Activated CD4-positive, alpha-beta T cell treated with anti-CD3 and anti-CD28 coated beads for 24 hours (primary cell): ENCODE data around the gene CCDC141.
"Not testable (repeated sequence)": the region's sequence is repeated elsewhere in the genome, so short reads cannot be mapped to it uniquely, and the experiment has no call there.

Experiments
- DNase-seq, 2 donors: peaks; one replicate each; pipeline ENCODE4 v3.0.0-alpha.2; 2020; ENCODE audit warnings: low read depth in 2 of 2

The CCDC141 gene, protein sequence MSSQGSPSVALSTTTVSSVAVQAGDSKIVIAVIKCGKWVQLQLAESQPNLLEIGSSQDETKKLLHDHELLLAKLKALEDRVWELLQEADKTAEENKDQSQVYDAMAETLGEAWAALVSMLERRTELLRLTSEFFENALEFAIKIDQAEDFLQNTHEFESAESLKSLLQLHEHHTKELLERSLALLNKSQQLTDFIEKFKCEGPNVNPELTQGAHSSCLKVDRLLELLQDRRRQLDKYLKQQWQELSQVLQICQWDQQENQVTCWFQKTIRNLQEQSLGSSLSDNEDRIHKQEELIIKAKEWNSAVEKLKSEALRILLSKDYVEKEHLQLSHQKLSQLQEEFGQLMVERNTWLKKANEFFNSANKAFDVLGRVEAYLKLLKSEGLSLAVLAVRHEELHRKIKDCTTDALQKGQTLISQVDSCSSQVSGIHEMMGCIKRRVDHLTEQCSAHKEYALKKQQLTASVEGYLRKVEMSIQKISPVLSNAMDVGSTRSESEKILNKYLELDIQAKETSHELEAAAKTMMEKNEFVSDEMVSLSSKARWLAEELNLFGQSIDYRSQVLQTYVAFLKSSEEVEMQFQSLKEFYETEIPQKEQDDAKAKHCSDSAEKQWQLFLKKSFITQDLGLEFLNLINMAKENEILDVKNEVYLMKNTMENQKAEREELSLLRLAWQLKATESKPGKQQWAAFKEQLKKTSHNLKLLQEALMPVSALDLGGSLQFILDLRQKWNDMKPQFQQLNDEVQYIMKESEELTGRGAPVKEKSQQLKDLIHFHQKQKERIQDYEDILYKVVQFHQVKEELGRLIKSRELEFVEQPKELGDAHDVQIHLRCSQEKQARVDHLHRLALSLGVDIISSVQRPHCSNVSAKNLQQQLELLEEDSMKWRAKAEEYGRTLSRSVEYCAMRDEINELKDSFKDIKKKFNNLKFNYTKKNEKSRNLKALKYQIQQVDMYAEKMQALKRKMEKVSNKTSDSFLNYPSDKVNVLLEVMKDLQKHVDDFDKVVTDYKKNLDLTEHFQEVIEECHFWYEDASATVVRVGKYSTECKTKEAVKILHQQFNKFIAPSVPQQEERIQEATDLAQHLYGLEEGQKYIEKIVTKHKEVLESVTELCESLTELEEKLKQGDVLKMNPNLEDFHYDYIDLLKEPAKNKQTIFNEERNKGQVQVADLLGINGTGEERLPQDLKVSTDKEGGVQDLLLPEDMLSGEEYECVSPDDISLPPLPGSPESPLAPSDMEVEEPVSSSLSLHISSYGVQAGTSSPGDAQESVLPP (N-terminal part only)

DNA sequence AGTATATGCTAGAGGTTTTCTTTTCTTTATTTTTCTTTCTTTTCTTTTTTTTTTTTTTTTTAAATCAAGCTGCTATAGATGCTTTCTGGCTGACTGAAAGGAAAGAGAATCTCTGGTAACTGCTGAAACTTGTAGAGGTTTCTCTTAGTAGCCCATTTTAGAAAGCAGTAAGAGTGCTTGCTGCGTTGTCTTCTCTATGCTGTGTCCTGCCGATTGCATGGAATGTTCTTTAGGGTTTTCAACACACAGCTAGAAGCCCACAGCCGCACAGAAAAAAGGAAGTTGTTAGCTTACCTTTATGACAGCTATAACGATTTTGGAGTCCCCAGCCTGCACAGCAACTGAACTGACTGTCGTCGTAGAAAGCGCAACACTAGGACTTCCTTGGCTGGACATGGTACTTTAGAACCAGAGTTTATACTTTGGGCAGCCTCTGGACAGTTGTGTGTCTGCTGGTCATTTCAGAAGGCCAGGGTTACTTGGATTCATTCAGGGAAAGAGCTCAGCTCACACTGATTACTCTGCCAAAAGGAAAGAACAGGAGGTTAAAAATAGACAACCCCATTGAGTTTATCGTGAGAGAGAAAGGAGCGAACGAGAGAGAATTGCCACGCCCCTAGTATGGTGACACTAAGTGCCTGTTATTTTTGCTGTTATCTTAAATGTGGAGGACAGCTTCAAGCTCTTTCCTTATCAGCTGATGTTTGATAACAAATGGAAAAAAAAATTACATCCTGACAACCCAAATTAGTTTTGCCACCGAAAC lies at the start of gene CCDC141:
TSS of gene CCDC141 (minus strand) at position 592 of the 766 bp plus-strand sequence. CDS start at position 396, 196 bp downstream.
- no peak for DNase-seq

DNA sequence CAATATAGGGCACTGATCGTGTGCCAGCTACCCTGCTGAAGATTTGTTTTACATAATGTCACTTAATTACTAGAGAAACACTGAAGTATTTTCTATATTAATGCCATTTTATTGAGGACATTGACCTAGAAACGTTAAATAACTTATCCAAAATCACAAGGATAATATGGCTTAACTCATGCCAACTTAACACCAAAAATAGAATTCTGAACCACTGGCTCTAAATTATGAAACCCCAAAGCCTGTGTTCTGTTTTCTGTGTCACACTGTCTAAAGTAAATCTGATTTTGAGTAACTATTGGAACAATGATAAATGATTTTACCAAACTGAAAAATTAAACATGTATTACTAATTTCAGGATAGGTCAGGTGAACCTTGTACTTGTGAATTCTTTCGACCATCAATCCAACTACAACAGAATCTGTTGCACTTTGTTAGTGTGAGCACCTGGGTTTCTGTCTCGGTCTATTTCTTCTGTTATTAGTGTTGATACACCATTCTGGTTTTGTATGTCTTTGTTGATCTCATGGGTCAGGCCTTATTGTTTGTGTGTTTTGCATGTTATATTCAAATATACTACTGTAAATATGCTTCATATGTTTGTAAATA lies 48.2 kb upstream of the CCDC141 start:
- DNase-seq, result no peak

DNA sequence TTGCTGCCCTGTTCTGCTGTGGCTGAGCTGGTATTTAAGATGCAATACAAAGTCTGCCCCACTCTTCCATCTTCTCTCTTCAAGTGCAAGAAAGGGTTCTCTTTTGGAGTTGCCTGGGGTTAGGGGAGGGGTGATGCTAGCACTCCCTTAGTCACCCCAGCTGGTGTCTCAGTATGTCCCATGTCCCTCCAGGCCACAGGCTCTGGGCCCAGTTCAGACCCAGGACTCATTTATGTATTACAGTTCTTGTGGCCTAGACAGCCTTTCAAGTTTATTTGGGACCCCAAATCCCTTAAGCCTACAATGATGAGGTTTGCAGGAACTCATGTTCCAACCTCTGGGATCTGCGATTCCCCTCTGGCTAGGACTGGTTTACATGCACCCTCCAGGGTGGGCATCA lies 47.2 kb upstream of the CCDC141 start:
- DNase-seq, result no peak

DNA sequence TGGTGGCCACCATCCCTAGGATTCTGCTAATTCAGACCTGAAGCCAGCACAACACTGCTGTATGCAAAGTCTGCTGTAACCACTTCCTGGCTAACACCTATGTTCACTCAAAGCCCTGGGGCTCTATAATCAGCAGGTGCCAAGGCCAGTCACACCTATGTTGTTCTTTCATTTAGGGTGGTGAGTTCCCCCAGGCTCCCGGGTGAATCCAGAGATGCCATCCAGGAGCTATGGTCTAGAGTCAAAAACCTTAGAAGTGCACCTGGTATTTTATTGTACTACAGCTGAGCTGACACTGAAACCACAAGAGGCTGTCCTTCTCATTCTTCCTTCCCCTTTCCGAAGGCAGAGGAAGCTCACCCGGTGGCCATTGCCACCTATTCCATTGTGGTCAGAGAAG lies 46.2 kb upstream of the CCDC141 start:
- no peak for DNase-seq

DNA sequence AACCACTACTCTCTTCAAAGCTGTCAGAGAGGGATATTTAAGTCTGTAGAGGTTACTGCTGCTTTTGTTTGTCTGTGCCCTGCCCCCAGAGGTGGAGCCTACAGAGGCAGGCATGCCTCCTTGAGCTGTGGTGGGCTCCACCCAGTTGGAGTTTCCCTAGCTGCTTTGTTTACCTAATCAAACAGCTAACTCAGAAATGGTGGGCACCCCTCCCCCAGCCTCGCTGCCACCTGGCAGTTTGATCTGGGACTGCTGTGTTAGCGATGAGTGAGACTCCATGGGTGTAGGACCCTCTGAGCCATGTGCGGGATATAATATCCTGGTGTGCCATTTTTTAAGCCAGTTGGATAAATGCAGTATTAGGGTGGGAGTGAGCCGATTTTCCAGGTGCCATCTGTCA lies 43.0 kb upstream of the CCDC141 start:
- not testable (repeated sequence) for DNase-seq

DNA sequence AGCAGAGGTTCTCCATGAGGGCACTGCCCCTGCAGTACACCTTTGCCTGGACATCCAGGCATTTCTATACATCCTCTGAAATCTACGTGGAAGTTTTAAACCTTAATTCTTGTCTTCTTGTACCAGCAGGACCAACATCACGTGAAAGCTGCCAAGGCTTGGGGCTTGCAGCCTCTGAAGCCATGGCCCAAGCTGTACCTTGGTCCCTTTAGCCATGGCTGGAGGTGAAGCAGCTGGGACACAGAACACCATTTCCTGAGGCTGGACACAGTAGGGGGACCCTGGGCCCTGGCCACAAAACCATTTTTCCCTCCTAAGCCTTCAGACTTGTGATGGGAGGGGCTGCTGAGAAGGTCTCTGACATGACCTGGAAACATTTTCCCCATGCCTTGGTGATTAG lies 32.8 kb upstream of the CCDC141 start:
- no peak for DNase-seq

DNA sequence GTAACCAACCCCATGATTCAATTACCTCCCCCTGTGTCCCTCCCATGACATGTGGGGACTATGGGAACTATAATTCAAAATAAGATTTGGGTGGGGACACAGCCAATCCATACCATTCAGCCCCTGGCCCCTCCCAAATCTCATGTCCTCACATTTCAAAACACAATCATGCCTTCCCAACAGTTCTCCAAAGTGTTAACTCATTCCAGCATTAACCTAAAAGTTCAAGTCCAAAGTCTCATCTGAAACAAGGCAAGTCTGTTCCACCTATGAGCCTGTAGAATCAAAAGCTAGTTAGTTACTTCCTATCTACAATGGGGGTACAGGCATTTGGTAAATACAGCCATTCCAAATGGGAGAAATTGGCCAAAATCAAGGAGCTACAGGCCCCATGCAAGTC lies 32.0 kb upstream of the CCDC141 start:
- no peak for DNase-seq

DNA sequence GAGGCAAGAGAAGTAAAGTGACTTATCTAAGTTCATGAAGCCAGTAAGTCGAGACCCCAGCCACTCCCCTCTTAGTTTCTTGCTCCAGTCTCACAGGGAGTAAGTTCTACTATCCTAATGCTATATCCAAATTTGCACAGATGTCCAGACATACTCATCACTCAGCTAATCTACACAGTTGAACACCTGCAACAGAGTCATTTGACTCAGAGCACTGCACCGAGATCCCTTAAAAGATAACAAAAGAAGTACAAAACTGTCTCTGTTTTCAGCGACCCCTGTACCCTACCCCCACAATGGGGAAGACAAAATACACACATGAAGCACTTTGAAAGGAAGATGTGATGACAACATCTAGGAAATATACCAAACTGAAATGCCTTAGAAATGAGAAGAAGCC lies 22.6 kb upstream of the CCDC141 start:
- DNase-seq, result no peak

DNA sequence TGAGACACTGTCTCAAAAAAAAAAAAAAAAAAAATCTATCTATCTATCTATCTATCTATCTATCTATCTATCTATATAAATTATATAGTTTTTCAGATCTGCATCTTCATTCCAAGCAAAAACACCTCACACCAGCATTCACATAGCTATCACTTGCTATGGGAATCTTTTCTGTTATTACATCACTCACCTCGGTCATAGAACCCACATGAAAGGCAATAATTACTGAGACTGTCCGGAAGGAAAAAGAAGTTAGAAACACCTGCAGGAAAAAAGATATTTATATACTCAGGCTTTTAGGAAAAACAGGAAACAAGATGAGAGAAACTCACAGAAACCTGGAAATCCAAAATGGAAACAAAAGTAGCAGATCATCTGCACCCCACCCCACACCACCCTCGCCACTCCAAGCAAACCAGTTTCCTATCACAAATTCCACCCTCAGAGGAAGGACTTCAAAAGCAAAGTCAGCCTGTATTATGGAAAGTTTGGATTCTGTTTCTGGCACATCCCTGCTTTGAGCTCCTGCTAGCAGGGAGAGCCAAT lies 21.9 kb upstream of the CCDC141 start:
- DNase-seq, result no peak

DNA sequence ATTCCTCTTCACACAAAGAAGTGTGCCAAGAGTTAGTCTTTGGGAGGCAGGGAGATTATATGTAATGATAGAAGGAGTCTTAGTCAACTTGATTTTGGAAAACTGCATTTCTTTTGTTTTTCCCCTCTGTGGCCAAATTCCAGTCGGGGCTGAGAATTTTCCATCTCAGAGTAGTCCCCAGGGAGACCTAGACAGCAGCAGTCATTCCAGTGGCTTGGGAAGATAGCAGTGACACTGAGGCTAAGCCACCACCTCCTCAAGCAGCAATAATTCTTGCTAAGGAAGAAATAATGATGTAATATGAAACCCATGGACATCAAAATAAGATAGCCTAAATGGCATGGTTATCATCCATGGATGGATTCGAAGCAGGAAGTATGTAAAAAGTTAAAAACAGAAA lies 21.0 kb upstream of the CCDC141 start:
- DNase-seq, result no peak

DNA sequence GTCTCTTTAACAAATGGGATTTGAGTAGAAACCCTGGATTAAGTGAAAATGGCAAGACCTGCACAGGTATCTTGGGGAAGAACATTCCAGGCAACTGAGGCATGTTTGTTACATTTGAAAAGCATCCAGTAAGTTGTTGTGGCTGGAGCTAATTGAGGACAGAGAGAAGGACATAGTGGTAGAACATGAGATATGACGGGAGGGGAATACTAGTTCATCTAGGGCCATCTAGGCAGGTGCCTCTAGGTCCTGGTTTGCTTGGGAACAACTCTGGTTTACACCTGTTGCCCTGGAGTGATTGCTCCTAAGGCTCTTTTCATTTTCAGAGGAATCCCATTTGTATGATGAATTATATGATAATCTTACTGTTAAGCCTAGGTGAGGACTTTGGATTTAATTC lies 19.7 kb upstream of the CCDC141 start:
- no peak for DNase-seq

DNA sequence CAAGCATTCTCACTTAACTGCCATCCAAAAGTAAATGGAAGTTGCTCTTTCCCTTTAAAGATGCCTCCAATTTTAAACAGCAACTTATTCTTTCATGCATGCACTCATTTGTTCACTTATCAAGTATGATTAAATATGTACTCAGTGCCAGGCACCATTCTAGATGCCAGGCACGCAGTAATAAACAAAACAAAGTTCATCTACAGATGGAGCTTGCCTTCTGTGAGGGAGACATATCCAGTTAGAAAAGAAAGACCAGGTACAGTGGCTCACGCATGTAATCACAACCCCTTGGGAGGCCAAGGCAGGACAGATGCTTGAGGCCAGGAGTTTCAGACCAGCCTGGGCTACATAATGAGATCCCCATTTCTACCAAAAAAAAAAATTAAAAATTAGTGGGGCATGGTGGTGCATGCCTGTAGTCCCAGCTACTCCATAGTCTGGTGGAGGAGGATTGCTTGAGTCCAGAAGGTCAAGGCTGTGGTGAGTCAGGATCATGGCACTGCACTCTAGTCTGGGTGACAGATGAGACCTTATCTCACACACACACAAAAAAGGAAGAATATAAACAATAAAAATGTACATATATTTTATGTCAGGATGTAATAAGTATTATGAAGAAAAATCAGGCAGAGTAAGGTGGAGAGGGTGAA lies 19.2 kb upstream of the CCDC141 start:
- no peak for DNase-seq

DNA sequence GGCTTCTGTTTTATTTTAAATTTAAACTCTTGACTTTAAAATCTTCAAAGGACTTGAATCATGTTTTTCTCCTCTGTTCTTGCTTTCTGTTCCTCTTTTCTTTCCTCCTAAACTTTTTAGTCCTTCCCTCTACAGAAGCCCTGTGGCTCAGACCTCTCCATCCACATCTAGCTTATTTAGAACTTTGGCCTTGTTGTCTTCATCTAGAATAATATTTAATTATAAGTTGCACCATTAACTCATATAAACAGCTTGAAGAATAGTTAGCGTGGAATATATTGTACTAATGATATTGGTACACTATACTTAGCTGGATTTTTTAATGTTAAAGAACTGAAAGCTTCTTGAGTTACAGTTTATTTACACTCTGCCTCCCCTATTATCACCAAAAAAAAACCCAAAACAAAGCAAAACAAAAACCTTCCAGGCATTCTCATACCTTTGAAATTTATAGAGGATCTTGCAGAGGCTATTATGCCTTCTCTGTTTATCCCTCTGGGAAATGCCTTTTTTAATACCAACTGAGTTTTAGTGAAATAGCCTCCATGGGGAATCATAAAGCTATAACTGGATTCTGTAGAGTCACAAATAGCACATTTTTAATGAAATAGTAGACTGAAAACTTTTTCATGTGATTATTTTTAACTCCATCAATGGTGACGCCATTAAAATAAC lies 9.2 kb upstream of the CCDC141 start:
- DNase-seq, result no peak

DNA sequence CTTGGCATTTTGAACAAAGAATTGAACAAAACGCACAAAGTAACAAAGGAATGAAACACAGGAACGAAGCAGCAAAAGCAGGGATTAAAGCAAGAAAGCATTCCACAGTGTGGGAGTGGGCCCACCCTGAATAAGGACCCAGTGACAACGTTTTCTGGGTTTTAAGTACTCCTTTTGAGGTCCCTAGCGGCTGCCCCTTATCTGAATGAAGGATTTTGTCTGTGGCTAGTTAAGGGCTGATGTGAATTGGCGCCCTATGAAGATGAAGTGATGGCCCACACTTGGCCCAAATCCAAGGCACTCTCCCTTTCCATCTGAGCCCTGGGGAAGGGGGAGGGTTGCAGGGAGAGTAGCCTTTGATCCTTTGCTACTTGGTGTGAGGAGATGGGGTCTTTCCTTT lies 7.8 kb upstream of the CCDC141 start:
- DNase-seq, result no peak

DNA sequence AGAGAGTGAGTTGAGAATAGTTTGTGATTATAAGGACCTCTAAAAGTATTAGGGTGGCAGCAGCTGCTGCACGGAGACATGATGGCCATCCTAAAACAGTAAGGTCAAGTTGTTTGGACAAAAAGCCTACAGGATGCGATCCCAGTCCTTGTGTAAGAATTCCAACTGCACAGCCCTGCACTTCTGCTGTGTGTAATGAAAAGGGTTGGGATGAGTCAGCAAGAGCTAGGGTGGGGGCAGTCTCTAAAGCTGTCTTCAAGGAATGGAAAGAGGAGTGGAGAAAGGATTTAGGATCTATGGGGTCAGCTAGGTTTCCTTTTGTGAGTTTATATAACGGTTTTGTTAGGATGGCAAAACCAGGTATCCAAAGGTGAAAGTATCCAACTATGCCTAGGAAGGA lies 3.6 kb upstream of the CCDC141 start:
- DNase-seq, result not testable (repeated sequence)

DNA sequence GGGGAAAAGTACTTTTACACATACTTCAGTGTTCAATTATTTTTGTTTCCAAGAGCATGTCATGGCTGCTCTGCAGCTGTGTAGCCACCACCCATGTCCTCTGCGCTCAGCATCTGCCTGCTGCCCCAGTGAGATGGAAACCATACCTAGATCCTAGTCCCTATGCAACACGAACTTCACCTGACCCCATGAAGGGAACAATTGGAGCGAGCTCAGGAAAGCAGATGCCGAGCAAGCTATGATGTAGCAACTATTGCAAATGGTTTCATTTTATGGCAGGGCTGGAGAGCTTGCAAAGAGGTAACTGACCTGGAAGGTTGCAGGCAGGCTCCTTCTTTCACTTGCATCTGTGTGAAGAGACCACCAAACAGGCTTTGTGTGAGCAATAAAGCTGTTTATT lies 1.3 kb upstream of the CCDC141 start:
- no peak for DNase-seq

DNA sequence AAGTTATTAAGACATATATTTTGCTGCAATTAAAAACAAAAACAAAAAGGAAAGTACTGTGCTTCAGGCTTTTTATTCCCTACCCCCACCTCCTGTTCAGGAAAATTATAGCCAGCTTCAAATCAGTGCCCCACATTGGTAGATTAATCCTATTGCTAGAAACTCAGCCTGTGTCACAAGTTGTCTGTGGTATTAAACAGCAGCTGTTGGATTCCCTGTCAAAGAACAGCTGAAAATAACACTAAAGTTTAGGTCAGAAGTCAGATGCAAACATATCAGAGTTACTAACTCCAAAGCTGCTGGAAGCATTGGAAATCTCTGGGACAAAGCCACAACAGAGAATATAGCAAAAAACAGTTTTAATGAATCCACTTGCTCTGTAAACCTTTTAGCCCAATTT lies 818 bp upstream of the CCDC141 start:
- DNase-seq, result no peak

DNA sequence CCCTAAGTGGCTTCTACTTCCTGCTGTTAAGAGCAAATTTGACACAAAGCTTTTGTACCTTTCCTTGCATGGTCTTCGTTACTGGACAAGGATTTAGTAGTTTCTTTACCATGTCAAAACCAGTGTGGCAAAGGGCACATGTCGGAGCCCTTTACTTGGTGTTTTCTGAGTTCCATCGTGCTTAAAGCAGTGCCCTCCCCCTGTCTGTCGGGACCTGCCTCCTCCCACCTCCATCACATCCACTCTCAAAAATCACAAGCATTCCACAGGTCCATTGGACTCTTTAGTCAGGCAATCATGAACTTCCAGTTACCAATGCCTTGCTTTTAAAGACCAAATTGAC lies 763 bp downstream of the CCDC141 start:
- no peak for DNase-seq

DNA sequence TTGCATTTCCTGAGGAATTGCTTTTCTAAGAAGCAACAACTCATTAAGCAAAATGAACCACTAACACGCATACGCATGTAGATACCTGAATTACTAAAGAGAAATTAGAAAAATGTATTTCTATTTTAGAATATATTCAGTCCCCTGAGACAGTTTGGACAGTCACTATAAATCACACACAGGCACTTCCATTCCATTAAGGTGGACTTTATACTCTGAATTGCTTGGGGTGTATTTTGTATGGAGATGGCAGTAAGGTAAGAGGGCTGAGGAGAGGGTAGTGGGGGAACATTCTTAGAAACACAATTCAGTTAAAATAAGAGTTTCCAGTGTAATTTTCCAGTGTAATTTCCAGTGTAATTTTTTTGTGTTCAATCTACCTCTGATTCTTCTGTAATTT lies 1.8 kb downstream of the CCDC141 start:
- no peak for DNase-seq

DNA sequence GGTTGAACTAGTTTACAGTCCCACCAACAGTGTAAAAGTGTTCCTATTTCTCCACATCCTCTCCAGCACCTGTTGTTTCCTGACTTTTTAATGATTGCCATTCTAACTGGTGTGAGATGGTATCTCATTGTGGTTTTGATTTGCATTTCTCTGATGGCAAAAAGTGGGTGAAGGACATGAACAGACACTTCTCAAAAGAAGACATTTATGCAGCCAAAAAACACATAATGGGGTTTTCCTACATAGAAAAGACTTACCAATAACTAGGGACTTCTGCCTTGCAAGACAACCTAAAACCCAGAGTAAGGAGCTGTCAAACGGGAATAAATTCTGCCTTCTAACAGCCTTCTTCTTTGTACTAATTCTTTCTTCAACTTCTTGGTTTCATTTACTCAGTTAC lies 4.3 kb downstream of the CCDC141 start:
- DNase-seq, result not testable (repeated sequence)
